Choroid plexus epithelial cell (primary cell): ENCODE data around the gene KRT82.
A peak's percentile ranks its signal among the peaks of the same experiment; 100 is the strongest.
"Not testable (repeated sequence)": the region's sequence is repeated elsewhere in the genome, so short reads cannot be mapped to it uniquely, and the experiment has no call there.

ENCODE experiments used
- DNase-seq: peaks from one replicate; pipeline ENCODE4 v3.0.0-alpha.2; 2010; ENCODE audit warnings: low read depth
- H3K4me3 ChIP-seq: 2 replicates; pipeline ENCODE4 v1.5.1; 2011; ENCODE audit warnings: low read depth, mild to moderate bottlenecking, control low read depth, low read length, moderate library complexity
- CTCF ChIP-seq: conservative IDR thresholded peaks from 2 replicates; pipeline ENCODE4 v1.5.1; 2011; ENCODE audit warnings: low read depth, mild to moderate bottlenecking, control low read depth, inconsistent platforms, low read length, moderate library complexity

KRT82 gene

GRCh38 chr12:52405922-52406385 is at the start of gene KRT82:
Gene KRT82 (minus strand): TSS chr12:52406335. CDS start chr12:52406277, 58 bp downstream.
- H3K4me3 ChIP-seq, result no peak within 1 kb of the TSS
- no peak for DNase-seq
- TF ChIP-seq CTCF, result no peak

- DNase-seq, result peak; percentile 58
- TF ChIP-seq CTCF, result no peak
- no peak overlapping the region for H3K4me3 ChIP-seq
Measured at GRCh38 chr12:52455821-52456220, 49.7 kb upstream of the KRT82 start.

GRCh38 chr12:52454411-52455201 is 48.5 kb upstream of the KRT82 start:
- H3K4me3 ChIP-seq, result no peak overlapping the region
- no peak for TF ChIP-seq CTCF
- DNase-seq, result no peak

- TF ChIP-seq CTCF, result no peak
- no peak for DNase-seq
- no peak within 1 kb of the TSS for H3K4me3 ChIP-seq
Measured at GRCh38 chr12:52452101-52452500, 46.0 kb upstream of the KRT82 start, which contains the start of gene KRT6B. Gene KRT6B (minus strand): TSS chr12:52452146. CDS start chr12:52452078, 68 bp downstream.

- H3K4me3 ChIP-seq, result no peak overlapping the region
- no peak for DNase-seq
- no peak for TF ChIP-seq CTCF
Measured at GRCh38 chr12:52448228-52448627, 42.1 kb upstream of the KRT82 start.

GRCh38 chr12:52447196-52447595 is 41.1 kb upstream of the KRT82 start:
- H3K4me3 ChIP-seq, DNase-seq: not testable (repeated sequence)

GRCh38 chr12:52446367-52447045 is 40.4 kb upstream of the KRT82 start:
- no peak overlapping the region for H3K4me3 ChIP-seq
- no peak for DNase-seq
- no peak for TF ChIP-seq CTCF
